GM23338 (cell line): ENCODE measurements around the gene HMOX1. TPM values are rescaled to one million over a fixed set of nuclear protein-coding genes. Genes with fewer than 3 reads are reported as not detected.

Experiments
- ATAC-seq: fragments of 200-7000 bp; cut with Tn5 transposase; 3 replicates; pipeline ENCODE4 v1.9.1; 2020
- DNase-seq: peaks from one replicate; pipeline ENCODE4 v3.0.0-alpha.2; 2015; ENCODE audit warnings: low spot score
- H2AFZ ChIP-seq: fragments of 200-600 bp; sonication (generic); 2 replicates; pipeline ENCODE4 v1.8.0; 2016; ENCODE audit warnings: antibody characterized with exemption, mild to moderate bottlenecking, moderate library complexity
- H3F3A ChIP-seq: fragments of 200-600 bp; sonication (generic); replicated peaks from 2 replicates; pipeline ENCODE4 v1.8.0; 2017; ENCODE audit warnings: antibody characterized with exemption, mixed run types, low read depth
- H3K27ac ChIP-seq: fragments of 200-600 bp; sonication (generic); 2 replicates; pipeline ENCODE4 v1.6.1; 2016; ENCODE audit warnings: low read depth
- H3K27me3 ChIP-seq: fragments of 200-600 bp; sonication (generic); 2 replicates; pipeline ENCODE4 v1.8.0; 2016; ENCODE audit warnings: mild to moderate bottlenecking, mixed run types, moderate library complexity; ENCODE audit not compliant: insufficient read depth
- H3K36me3 ChIP-seq: fragments of 200-600 bp; sonication (generic); 2 replicates; pipeline ENCODE4 v1.8.0; 2016; ENCODE audit warnings: mild to moderate bottlenecking; ENCODE audit not compliant: insufficient read depth
- H3K4me1 ChIP-seq: fragments of 200-600 bp; sonication (generic); 2 replicates; pipeline ENCODE4 v1.8.0; 2016; ENCODE audit warnings: mild to moderate bottlenecking, moderate library complexity; ENCODE audit not compliant: insufficient read depth
- H3K4me2 ChIP-seq: fragments of 200-600 bp; sonication (generic); 2 replicates; pipeline ENCODE4 v1.7.1; 2017; ENCODE audit warnings: mixed run types
- H3K4me3 ChIP-seq: fragments of 200-600 bp; sonication (generic); 2 replicates; pipeline ENCODE4 v1.6.1; 2016; ENCODE audit warnings: mixed run types
- H3K79me2 ChIP-seq: fragments of 200-600 bp; sonication (generic); replicated peaks from 2 replicates; pipeline ENCODE4 v1.8.0; 2017; ENCODE audit warnings: mild to moderate bottlenecking; ENCODE audit not compliant: insufficient read depth
- H3K9me2 ChIP-seq: fragments of 200-600 bp; sonication (generic); 2 replicates; pipeline ENCODE4 v1.8.0; 2017; ENCODE audit not compliant: insufficient read depth
- H4K20me1 ChIP-seq: fragments of 200-600 bp; sonication (generic); replicated peaks from 2 replicates; pipeline ENCODE4 v1.8.0; 2017; ENCODE audit warnings: mild to moderate bottlenecking; ENCODE audit not compliant: insufficient read depth
- H3K27ac Mint-ChIP-seq: 2 replicates; pipeline ENCODE4 v1.8.0; 2020; ENCODE audit warnings: inconsistent platforms, mild to moderate bottlenecking, moderate library complexity, mixed read lengths
- H3K27me3 Mint-ChIP-seq: 3 replicates; pipeline ENCODE4 v1.8.0; 2022; ENCODE audit warnings: low read depth, mild to moderate bottlenecking, moderate library complexity, mixed read lengths, inconsistent platforms; ENCODE audit not compliant: insufficient read depth, poor library complexity
- H3K36me3 Mint-ChIP-seq: 3 replicates; pipeline ENCODE4 v1.8.0; 2021; ENCODE audit warnings: low read depth, mild to moderate bottlenecking, inconsistent platforms, moderate library complexity, mixed read lengths
- H3K4me1 Mint-ChIP-seq: 3 replicates; pipeline ENCODE4 v1.8.0; 2020; ENCODE audit warnings: mild to moderate bottlenecking, inconsistent platforms, mixed read lengths
- H3K4me3 Mint-ChIP-seq: 3 replicates; pipeline ENCODE4 v1.8.0; 2021; ENCODE audit warnings: moderate library complexity, mild to moderate bottlenecking, inconsistent platforms, mixed read lengths
- H3K9me3 Mint-ChIP-seq: 3 replicates; pipeline ENCODE4 v1.8.0; 2020; ENCODE audit warnings: moderate library complexity, mild to moderate bottlenecking, inconsistent platforms, mixed read lengths
- CREB1 ChIP-seq: fragments of 250-450 bp; sonication (Bioruptor Pico); IDR thresholded peaks from 2 replicates; pipeline ENCODE4 v1.5.0; 2020; ENCODE audit warnings: low read depth, mild to moderate bottlenecking, moderate library complexity
- EZH2 ChIP-seq: fragments of 200-600 bp; sonication (generic); IDR thresholded peaks from one replicate; pipeline ENCODE4 v1.8.0; 2017; ENCODE audit warnings: antibody characterized with exemption, mild to moderate bottlenecking, low read depth; ENCODE audit not compliant: unreplicated experiment
- EZH2phosphoT487 ChIP-seq: fragments of 200-600 bp; sonication (generic); IDR thresholded peaks from one replicate; pipeline ENCODE4 v1.8.1; 2018; ENCODE audit warnings: antibody characterized with exemption; ENCODE audit not compliant: unreplicated experiment
- NANOG ChIP-seq: IDR thresholded peaks from 2 replicates; pipeline ENCODE4 v1.6.1; 2016; ENCODE audit warnings: antibody characterized with exemption, borderline replicate concordance
- REST ChIP-seq: IDR thresholded peaks from one replicate; pipeline ENCODE4 v1.6.1; 2018; ENCODE audit warnings: antibody characterized with exemption; ENCODE audit not compliant: unreplicated experiment
- ZNF331 ChIP-seq: fragments of 250-450 bp; sonication (Bioruptor Pico); IDR thresholded peaks from 2 replicates; pipeline ENCODE4 v1.5.0; 2020; ENCODE audit warnings: low read depth, mild to moderate bottlenecking, moderate library complexity
- ZNF462 ChIP-seq: fragments of 250-450 bp; sonication (Bioruptor Pico); IDR thresholded peaks from 2 replicates; pipeline ENCODE4 v1.5.0; 2020; ENCODE audit warnings: mild to moderate bottlenecking, moderate library complexity
- polyA plus RNA-seq: library from polyadenylated mRNA; unstranded; fragments of >200 nt; fragmentation: Nextera tagmentation; extraction: Ambion mirVana; gene quantifications from 2 replicates; pipeline ENCODE4 v1.2.1, GENCODE V29; 2016
- total RNA-seq: library from RNA; depleted of rRNA; stranded (reverse); fragments of >200 nt; shearing (Covaris generic); gene quantifications from 2 replicates; pipeline ENCODE4 v1.2.3, GENCODE V29; 2014

The HMOX1 gene
- total and polyA plus RNA-seq, 2 experiments from 2014 or later: 10.9 to 22.6 TPM

- TF ChIP-seq CREB1 (CRISPR knock-in tag) (no peak), NANOG (no peak), ZNF462 (CRISPR knock-in tag) (no peak), EZH2 (no peak), EZH2phosphoT487 (no peak), ZNF331 (CRISPR knock-in tag) (no peak)
These were observed 36.7 kb downstream of the HMOX1 start (continued) for GRCh38 chr22:35417606-35418005.

- H3K4me1 Mint-ChIP-seq: peaks cover 12% of the 10 kb centered on the region
- no peak overlapping the region for H3K27ac ChIP-seq
- no peak overlapping the region for H2AFZ ChIP-seq
- peaks cover 30% of the 10 kb centered on the region; the same call in 1 of the 2 replicates for H3F3A ChIP-seq
- peaks cover 6% of the 10 kb centered on the region; the same call in 1 of the 2 replicates for H3K79me2 ChIP-seq
- peaks cover 86% of the 10 kb centered on the region for H3K36me3 ChIP-seq
- no peak for DNase-seq
- H3K4me3 ChIP-seq: no peak overlapping the region
- ATAC-seq: no peak
- H3K9me3 Mint-ChIP-seq: no peaks in the 10 kb centered on the region
- no peaks in the 10 kb centered on the region for H3K27me3 ChIP-seq
- no peaks in the 10 kb centered on the region for H3K9me2 ChIP-seq
- H3K4me1 ChIP-seq: no peaks in the 10 kb centered on the region
- no peak overlapping the region for H3K4me2 ChIP-seq
- no peak overlapping the region for H3K27ac Mint-ChIP-seq
- H3K27me3 Mint-ChIP-seq: peaks cover 15% of the 10 kb centered on the region
- peaks cover 99% of the 10 kb centered on the region for H3K36me3 Mint-ChIP-seq
- peaks cover 15% of the 10 kb centered on the region for H4K20me1 ChIP-seq
- no peak overlapping the region for H3K4me3 Mint-ChIP-seq
- no peak for TF ChIP-seq REST
These were observed 37.2 kb downstream of the HMOX1 start for GRCh38 chr22:35418088-35418487.
